ENCODE data around the gene PCBP1.
"Not testable (repeated sequence)": the region's sequence is repeated elsewhere in the genome, so short reads cannot be mapped to it uniquely, and the experiment has no call there.

PCBP1 gene

DNA sequence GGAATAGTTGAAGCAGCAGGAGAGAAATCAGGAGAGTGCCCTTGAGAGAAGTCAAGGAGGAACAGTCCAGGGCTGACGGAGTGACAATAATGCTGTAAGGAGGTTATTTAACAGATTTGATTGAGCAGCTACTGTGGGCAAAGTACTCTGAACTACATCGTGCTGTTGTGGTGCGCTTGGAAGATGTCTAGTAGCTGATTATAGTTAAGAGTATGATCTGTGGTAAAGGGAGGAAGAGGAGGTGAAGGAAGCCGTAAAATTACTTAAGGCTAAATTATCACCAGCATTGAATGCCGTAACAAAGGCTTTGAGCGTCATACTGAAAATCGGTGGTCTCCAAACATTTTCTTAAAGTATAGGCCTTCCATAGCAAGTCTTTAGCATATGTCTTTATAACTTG lies 4.5 kb downstream of the PCBP1 start:
- FAIRE-seq (no peak), DNase-seq (ENCODE audit: insufficient read length, low spot score) (no peak)

DNA sequence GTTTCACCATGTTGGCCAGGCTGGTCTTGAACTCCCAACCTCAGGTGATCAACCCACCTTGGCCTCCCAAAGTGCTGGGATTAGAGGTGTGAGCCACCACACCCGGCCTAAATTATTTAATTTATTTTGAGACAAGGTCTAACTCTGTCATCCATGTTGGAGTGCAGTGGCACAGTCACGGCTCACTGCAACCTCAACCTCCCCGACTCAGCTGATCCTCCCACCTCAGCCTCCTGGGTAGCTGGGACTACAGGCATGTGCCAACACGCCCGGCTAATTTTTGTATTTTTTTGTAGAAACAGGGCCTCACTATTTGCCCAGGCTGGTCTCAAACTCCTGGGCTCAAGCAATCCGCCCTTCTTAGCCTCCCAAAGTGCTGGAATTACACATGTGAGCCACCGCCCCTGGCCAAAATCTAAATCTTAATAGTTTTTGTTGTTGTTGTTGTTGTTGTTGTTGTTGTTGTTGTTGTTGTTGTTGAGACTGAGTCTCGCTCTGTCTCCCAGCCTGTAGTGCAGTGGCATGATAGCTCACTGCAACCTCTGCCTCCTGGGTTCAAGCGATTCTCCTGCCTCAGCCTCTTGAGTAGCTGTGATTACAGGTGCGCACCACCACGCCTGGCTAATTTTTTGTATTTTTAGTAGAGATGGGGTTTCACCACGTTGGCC lies 5.4 kb downstream of the PCBP1 start:
- DNase-seq (ENCODE audit: insufficient read length, low spot score); FAIRE-seq: not testable (repeated sequence)

More for the DNA sequence above, 4.5 kb downstream of the PCBP1 start:
- TF ChIP-seq, protein P1, sequence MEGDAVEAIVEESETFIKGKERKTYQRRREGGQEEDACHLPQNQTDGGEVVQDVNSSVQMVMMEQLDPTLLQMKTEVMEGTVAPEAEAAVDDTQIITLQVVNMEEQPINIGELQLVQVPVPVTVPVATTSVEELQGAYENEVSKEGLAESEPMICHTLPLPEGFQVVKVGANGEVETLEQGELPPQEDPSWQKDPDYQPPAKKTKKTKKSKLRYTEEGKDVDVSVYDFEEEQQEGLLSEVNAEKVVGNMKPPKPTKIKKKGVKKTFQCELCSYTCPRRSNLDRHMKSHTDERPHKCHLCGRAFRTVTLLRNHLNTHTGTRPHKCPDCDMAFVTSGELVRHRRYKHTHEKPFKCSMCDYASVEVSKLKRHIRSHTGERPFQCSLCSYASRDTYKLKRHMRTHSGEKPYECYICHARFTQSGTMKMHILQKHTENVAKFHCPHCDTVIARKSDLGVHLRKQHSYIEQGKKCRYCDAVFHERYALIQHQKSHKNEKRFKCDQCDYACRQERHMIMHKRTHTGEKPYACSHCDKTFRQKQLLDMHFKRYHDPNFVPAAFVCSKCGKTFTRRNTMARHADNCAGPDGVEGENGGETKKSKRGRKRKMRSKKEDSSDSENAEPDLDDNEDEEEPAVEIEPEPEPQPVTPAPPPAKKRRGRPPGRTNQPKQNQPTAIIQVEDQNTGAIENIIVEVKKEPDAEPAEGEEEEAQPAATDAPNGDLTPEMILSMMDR (IDR thresholded peaks at IDR 0.05; ENCODE audit: insufficient read depth, missing control alignments): no peak

DNA sequence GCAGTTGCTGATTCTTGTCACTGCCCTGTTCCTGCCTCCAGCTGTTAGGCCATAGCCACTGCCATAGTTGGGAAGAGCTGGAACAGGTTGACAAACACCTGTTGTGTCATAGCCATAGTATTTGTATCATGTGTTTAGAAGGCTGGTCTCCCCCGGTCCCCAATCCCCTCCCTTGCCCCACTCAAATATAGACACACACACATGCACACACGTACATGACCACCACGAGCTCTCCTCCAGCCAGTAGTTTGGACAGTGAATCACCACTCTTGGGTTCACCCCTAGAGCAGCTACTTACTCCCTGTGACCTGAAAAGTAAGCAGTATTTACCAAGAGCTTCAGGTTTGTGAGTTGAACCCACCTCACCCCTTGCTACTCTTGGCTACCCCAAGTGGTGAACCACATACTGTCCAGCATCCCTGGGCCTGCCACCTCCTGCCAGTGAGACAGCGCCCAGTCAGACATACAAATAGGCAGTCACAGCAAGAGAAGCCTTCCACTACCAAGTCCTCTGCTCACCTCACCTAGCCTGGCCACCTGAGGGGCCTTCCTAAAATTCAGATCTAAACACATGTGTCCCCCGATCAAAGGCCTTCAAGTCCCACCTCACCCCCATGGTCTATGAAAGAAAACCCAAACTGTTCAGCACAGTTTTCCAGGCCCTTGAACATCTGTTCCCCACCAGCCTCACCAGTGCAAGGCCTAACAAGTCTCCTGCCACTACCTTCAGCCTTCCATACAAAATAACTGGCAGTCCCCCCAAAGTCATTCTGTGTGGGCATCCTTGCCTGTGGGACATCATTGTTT lies 7.1 kb downstream of the PCBP1 start:
- no peak for DNase-seq (ENCODE audit: insufficient read length, low spot score)
- no peak for FAIRE-seq
- TF ChIP-seq, protein P1 (IDR thresholded peaks at IDR 0.05; ENCODE audit: insufficient read depth, missing control alignments): no peak

DNA sequence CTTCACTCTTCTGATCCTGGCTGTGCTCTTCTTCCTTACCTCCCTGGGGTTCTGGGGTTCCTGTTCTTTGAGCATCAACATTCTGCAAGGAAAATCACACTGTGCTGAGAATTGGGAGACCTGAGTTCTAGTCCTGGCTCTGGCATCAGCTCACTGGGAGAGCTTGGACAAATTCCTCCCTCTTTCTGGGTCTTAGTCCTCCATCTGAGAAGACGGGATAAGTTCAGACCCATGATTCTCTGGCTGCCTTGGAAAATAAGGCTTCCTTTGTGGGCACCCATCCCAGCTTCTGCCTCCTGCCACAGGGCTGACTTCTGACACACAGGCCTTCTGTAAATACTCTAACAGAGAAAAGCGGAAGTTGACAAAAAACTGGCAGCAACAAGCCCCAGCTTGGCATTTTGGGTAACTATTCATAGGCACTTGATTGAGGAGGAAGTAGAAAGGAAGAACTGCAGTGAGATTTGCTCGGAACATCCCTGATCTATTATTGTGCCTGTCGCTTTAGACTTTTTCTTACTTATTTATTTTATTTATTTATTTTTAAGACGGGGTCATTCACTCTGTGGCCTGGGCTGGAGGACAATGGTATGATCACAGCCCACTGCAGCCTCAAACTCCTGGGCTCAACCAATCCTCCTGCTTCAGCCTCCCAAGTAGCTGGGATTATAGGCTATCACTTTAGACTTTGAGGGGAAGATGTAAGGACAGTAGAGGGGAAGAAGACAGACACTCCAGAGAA lies 7.9 kb downstream of the PCBP1 start:
- DNase-seq (ENCODE audit: insufficient read length, low spot score) (no peak), FAIRE-seq (no peak)
- TF ChIP-seq, protein P1 (IDR thresholded peaks at IDR 0.05; ENCODE audit: insufficient read depth, missing control alignments): no peak

DNA sequence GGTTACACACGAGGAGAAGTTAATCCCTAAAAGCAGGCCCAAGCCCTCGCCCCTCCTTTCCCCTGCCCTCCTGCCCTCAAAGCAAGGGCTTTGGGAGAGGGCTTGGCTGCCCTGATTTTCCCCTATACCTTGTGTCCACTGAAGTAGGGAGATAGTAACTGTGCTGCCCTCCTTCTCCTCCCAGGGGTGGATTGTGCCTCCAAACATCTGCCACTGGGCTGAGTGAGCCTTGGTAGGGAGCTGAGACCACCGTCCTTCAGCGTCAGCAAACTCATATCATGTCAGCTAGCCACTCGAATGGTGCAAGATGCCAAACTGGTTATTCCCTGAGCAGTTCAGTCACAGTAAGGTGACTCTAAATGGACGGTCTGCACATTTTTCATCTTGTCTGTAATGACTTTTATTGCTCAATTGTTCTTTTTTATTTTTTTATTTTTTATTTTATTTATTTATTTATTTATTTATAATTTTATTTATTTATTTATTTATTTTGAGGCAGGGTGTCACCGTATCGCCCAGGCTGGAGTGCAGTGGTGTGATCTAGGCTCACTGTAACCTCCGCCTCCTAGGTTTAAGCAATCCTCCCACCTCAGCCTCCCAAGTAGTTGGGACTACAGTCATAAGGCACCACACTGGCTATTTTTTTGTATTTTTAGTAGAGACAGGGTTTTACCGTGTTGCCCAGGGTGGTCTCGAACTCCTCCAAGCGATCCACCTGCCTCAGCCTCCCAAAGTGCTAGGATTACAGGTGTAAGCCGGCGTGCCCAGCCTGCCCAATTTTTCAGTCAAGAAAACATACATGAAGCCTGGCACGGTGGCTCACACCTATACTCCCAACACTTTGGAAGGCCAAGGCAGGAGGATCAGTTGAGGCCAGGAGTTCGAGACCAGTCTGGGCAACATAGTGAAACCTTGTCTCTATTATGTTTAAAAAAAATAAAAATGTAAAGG lies 8.7 kb downstream of the PCBP1 start:
- FAIRE-seq: no peak
- DNase-seq (ENCODE audit: insufficient read length, low spot score): no peak
- TF ChIP-seq, protein P1 (IDR thresholded peaks at IDR 0.05; ENCODE audit: insufficient read depth, missing control alignments): no peak

DNA sequence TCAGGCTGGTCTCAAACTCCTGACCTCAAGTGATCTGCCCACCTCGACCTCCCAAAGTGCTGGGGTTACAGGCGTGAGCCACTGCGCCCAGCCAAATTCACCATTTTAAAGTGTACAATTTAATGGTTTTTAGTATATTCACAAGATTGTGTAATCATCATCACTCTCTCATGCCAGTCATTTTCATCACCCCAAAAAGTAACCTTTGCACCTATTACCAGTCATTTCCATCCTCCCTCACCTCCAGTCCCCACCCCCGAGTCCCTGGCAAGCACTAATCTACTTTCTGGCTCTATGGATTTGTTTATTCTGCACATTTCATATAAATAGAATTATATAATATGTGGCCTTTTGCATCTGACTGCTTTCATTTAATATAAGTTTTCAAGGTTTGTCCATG lies 10.8 kb downstream of the PCBP1 start:
- FAIRE-seq (no peak), DNase-seq (ENCODE audit: insufficient read length, low spot score) (no peak)
- TF ChIP-seq, protein P1 (IDR thresholded peaks at IDR 0.05; ENCODE audit: insufficient read depth, missing control alignments): no peak

DNA sequence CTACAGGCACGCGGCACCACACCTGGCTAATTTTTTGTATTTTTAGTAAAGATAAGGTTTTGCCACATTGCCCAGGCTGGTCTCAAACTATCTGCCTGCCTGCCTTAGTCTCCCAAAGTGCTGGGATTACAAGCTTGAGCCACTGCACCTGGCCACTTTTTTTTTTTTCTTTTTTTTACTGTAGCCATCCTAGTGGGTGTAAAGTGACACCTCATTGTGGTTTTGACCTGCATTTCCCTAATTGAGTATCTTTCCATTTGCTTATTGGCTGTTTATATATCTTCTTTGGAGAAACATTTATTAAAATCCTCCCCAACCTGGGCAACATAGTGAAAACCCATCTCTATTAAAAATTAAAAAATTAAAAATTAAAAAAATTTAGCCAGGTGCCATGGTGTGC lies 12.0 kb downstream of the PCBP1 start:
- FAIRE-seq: no peak
- TF ChIP-seq, protein P1 (IDR thresholded peaks at IDR 0.05; ENCODE audit: insufficient read depth, missing control alignments): no peak
- DNase-seq (ENCODE audit: insufficient read length, low spot score): no peak
